WTC11 (cell line): ENCODE results near the gene RGS6. TPM values are rescaled to one million over a fixed set of nuclear protein-coding genes. Genes with fewer than 3 reads are reported as not detected.

Source experiments
- ATAC-seq: fragments of 200-7000 bp; cut with Tn5 transposase; 2 replicates; pipeline ENCODE4 v1.10.0; 2021; ENCODE audit warnings: mild to moderate bottlenecking, moderate library complexity
- CTCF ChIA-PET: fragments of 300-600 bp; sonication (Branson Sonifier 250); formaldehyde crosslinking; loops from one replicate; lab custom pipeline; 2021; ENCODE audit warnings: antibody characterized with exemption; lab: Charles Lee
- POLR2A ChIA-PET: fragments of 350-600 bp; sonication (Branson Sonifier 250); formaldehyde crosslinking; loops from one replicate; lab custom pipeline; 2021; ENCODE audit warnings: antibody characterized with exemption; lab: Charles Lee
- DNase-seq: peaks from one replicate; pipeline ENCODE4 v3.0.0; 2021; ENCODE audit warnings: low spot score
- H3K27ac Mint-ChIP-seq: 2 replicates; pipeline ENCODE4 v1.8.0; 2021; ENCODE audit warnings: mixed read lengths
- H3K27me3 Mint-ChIP-seq: 2 replicates; pipeline ENCODE4 v1.8.0; 2021; ENCODE audit warnings: low read depth, mild to moderate bottlenecking, moderate library complexity, mixed read lengths
- H3K36me3 Mint-ChIP-seq: 2 replicates; pipeline ENCODE4 v1.8.0; 2021; ENCODE audit warnings: mixed read lengths
- H3K4me1 Mint-ChIP-seq: 2 replicates; pipeline ENCODE4 v1.8.0; 2022; ENCODE audit warnings: mixed read lengths
- H3K4me3 Mint-ChIP-seq: 2 replicates; pipeline ENCODE4 v1.8.0; 2021; ENCODE audit warnings: mild to moderate bottlenecking, moderate library complexity, mixed read lengths
- H3K9me3 Mint-ChIP-seq: 2 replicates; pipeline ENCODE4 v1.8.0; 2021; ENCODE audit warnings: mixed read lengths
- CREB1 ChIP-seq: sonication (generic); formaldehyde crosslinking; IDR thresholded peaks from 2 replicates; pipeline ENCODE4 v1.8.0; 2023; ENCODE audit warnings: mild to moderate bottlenecking, missing genetic modification reagents
- E2F1 ChIP-seq: sonication (generic); formaldehyde crosslinking; IDR thresholded peaks from 2 replicates; pipeline ENCODE4 v1.8.0; 2022; ENCODE audit warnings: mild to moderate bottlenecking, missing genetic modification reagents
- ELF4 ChIP-seq: sonication (generic); formaldehyde crosslinking; IDR thresholded peaks from 2 replicates; pipeline ENCODE4 v1.8.1; 2022; ENCODE audit warnings: low read depth, mild to moderate bottlenecking, moderate library complexity, missing genetic modification reagents
- EMX1 ChIP-seq: fragments of 250-450 bp; sonication (Bioruptor Pico); IDR thresholded peaks from 2 replicates; pipeline ENCODE4 v1.8.0; 2021; ENCODE audit warnings: mild to moderate bottlenecking
- FOXJ3 ChIP-seq: sonication (generic); formaldehyde crosslinking; IDR thresholded peaks from 2 replicates; pipeline ENCODE4 v1.9.0; 2021; ENCODE audit warnings: missing genetic modification reagents, mild to moderate bottlenecking, borderline replicate concordance
- KAT7 ChIP-seq: sonication (generic); formaldehyde crosslinking; IDR thresholded peaks from 2 replicates; pipeline ENCODE4 v1.8.1; 2023; ENCODE audit warnings: missing genetic modification reagents, mild to moderate bottlenecking, borderline replicate concordance
- NFYB ChIP-seq: sonication (generic); formaldehyde crosslinking; conservative IDR thresholded peaks from 2 replicates; pipeline ENCODE4 v1.8.0; 2022; ENCODE audit warnings: low read depth, missing genetic modification reagents
- SMAD3 ChIP-seq: sonication (generic); formaldehyde crosslinking; IDR thresholded peaks from 2 replicates; pipeline ENCODE4 v1.8.0; 2022; ENCODE audit warnings: missing genetic modification reagents, mild to moderate bottlenecking, borderline replicate concordance
- STAT6 ChIP-seq: sonication (generic); formaldehyde crosslinking; conservative IDR thresholded peaks from 2 replicates; pipeline ENCODE4 v1.8.1; 2023; ENCODE audit warnings: mild to moderate bottlenecking, low read depth, missing genetic modification reagents, moderate library complexity
- TCF7 ChIP-seq: sonication (generic); formaldehyde crosslinking; IDR thresholded peaks from 2 replicates; pipeline ENCODE4 v1.8.0; 2022; ENCODE audit warnings: mild to moderate bottlenecking, low read depth, missing genetic modification reagents, moderate library complexity
- ZNF317 ChIP-seq: sonication (generic); formaldehyde crosslinking; IDR thresholded peaks from 2 replicates; pipeline ENCODE4 v1.8.1; 2023; ENCODE audit warnings: low read depth, mild to moderate bottlenecking, moderate library complexity, missing genetic modification reagents, borderline replicate concordance
- ZNF416 ChIP-seq: fragments of 250-450 bp; sonication (Bioruptor Pico); IDR thresholded peaks from 2 replicates; pipeline ENCODE4 v1.9.0; 2021; ENCODE audit warnings: mild to moderate bottlenecking, inconsistent platforms
- total RNA-seq: library from RNA; stranded (reverse); gene quantifications from 3 replicates; pipeline ENCODE4 v1.2.3, GENCODE V29; 2021
- TF ChIP-seq, protein P1 (sequence below): fragments of 250-450 bp; sonication (Bioruptor Pico); IDR thresholded peaks from 2 replicates; pipeline ENCODE4 v2.1.2; 2022; ENCODE audit warnings: mild to moderate bottlenecking, moderate library complexity
- TF ChIP-seq, protein P2 (sequence below): fragments of 250-450 bp; sonication (Bioruptor Pico); IDR thresholded peaks from 2 replicates; pipeline ENCODE4 v1.9.0; 2021; ENCODE audit warnings: mild to moderate bottlenecking
- TF ChIP-seq, protein P3 (sequence below): sonication (generic); formaldehyde crosslinking; IDR thresholded peaks from 2 replicates; pipeline ENCODE4 v1.8.1; 2023; ENCODE audit warnings: mild to moderate bottlenecking, missing genetic modification reagents
- TF ChIP-seq, protein P4 (sequence below): sonication (generic); formaldehyde crosslinking; IDR thresholded peaks from 2 replicates; pipeline ENCODE4 v1.8.0; 2022; ENCODE audit warnings: mild to moderate bottlenecking, missing genetic modification reagents
- TF ChIP-seq, protein P5 (sequence below): sonication (generic); formaldehyde crosslinking; IDR thresholded peaks from 2 replicates; pipeline ENCODE4 v1.8.1; 2022; ENCODE audit warnings: low read depth, mild to moderate bottlenecking, moderate library complexity, missing genetic modification reagents, borderline replicate concordance

Gene RGS6
- total RNA-seq, 1 experiment from 2014 or later: 1.0 TPM

DNA sequence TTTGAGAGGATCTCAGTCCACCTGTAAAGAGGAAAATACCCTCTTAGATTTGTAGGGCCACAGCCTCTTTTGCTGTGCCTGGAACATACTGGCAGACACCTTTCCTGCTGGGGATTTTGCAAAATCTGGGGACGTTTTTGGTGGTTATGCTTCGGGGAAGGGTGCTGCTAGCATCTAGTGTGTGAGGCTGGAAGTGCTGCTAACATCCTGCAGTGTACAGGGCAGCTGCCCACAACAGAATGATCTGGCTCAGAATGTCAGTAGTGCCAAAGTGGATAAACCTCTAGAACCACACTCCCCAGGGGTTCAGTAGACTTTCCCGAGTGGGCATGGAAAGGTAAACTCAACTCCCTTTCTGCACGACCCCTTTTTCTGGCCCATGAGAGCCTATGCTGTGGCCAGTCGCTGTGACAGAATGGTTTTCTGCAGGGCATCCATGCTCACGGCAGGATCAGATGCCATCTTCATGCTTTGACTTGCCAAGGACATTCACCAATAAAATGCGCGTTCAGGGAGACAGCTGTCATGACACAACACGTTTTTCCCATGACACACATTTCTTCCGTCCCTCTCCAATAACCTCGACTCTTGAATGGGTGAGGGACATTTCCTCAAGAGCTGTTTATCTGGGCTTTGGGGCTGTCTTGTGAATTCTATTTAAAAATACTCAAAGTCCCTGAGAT lies 240.9 kb downstream of the RGS6 start:
- Mint-ChIP-seq H3K27me3 (no peaks in the 10 kb centered on the region), H3K36me3 (peaks cover 1% of the 10 kb centered on the region; the same call in 1 of the 2 replicates), H3K4me1 (peaks cover 10% of the 10 kb centered on the region), H3K27ac (no peak overlapping the region), H3K9me3 (peaks cover 27% of the 10 kb centered on the region), H3K4me3 (no peak overlapping the region)
- DNase-seq (no peak), ATAC-seq (no peak)
- CTCF ChIA-PET: no interaction called here
- TF ChIP-seq ZNF416 (CRISPR knock-in tag) (no peak), TCF7 (CRISPR knock-in tag) (no peak), NFYB (no peak), FOXJ3 (CRISPR knock-in tag) (no peak), E2F1 (CRISPR knock-in tag) (no peak)
- TF ChIP-seq, protein P1, sequence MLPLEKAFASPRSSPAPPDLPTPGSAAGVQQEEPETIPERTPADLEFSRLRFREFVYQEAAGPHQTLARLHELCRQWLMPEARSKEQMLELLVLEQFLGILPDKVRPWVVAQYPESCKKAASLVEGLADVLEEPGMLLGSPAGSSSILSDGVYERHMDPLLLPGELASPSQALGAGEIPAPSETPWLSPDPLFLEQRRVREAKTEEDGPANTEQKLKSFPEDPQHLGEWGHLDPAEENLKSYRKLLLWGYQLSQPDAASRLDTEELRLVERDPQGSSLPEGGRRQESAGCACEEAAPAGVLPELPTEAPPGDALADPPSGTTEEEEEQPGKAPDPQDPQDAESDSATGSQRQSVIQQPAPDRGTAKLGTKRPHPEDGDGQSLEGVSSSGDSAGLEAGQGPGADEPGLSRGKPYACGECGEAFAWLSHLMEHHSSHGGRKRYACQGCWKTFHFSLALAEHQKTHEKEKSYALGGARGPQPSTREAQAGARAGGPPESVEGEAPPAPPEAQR: no peak
- TF ChIP-seq, protein P2, sequence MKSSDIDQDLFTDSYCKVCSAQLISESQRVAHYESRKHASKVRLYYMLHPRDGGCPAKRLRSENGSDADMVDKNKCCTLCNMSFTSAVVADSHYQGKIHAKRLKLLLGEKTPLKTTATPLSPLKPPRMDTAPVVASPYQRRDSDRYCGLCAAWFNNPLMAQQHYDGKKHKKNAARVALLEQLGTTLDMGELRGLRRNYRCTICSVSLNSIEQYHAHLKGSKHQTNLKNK (CRISPR knock-in tag): no peak
- POLR2A ChIA-PET: no interaction called here

GRCh38 chr14:72177251-72177650 lies 245.0 kb downstream of the RGS6 start:
- CTCF ChIA-PET: no interaction called here
- POLR2A ChIA-PET: no interaction called here
- H3K36me3 Mint-ChIP-seq: peaks cover 26% of the 10 kb centered on the region
- H3K4me1 Mint-ChIP-seq: peaks cover 18% of the 10 kb centered on the region
- peaks cover 37% of the 10 kb centered on the region for H3K9me3 Mint-ChIP-seq
- no peak overlapping the region for H3K4me3 Mint-ChIP-seq
- no peak for TF ChIP-seq ZNF317 (CRISPR knock-in tag)
- TF ChIP-seq EMX1 (CRISPR knock-in tag): no peak
- TF ChIP-seq, protein P3, sequence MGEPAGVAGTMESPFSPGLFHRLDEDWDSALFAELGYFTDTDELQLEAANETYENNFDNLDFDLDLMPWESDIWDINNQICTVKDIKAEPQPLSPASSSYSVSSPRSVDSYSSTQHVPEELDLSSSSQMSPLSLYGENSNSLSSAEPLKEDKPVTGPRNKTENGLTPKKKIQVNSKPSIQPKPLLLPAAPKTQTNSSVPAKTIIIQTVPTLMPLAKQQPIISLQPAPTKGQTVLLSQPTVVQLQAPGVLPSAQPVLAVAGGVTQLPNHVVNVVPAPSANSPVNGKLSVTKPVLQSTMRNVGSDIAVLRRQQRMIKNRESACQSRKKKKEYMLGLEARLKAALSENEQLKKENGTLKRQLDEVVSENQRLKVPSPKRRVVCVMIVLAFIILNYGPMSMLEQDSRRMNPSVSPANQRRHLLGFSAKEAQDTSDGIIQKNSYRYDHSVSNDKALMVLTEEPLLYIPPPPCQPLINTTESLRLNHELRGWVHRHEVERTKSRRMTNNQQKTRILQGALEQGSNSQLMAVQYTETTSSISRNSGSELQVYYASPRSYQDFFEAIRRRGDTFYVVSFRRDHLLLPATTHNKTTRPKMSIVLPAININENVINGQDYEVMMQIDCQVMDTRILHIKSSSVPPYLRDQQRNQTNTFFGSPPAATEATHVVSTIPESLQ (CRISPR knock-in tag): no peak
- no peak for TF ChIP-seq ELF4 (CRISPR knock-in tag)
- no peak for TF ChIP-seq E2F1 (CRISPR knock-in tag)
- TF ChIP-seq STAT6 (CRISPR knock-in tag): no peak
- no peak for TF ChIP-seq SMAD3
- TF ChIP-seq, protein P4, sequence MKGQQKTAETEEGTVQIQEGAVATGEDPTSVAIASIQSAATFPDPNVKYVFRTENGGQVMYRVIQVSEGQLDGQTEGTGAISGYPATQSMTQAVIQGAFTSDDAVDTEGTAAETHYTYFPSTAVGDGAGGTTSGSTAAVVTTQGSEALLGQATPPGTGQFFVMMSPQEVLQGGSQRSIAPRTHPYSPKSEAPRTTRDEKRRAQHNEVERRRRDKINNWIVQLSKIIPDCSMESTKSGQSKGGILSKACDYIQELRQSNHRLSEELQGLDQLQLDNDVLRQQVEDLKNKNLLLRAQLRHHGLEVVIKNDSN (CRISPR knock-in tag): no peak
- TF ChIP-seq CREB1 (CRISPR knock-in tag): no peak
- no peak for TF ChIP-seq KAT7
- TF ChIP-seq, protein P5, sequence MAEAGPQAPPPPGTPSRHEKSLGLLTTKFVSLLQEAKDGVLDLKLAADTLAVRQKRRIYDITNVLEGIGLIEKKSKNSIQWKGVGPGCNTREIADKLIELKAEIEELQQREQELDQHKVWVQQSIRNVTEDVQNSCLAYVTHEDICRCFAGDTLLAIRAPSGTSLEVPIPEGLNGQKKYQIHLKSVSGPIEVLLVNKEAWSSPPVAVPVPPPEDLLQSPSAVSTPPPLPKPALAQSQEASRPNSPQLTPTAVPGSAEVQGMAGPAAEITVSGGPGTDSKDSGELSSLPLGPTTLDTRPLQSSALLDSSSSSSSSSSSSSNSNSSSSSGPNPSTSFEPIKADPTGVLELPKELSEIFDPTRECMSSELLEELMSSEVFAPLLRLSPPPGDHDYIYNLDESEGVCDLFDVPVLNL (CRISPR knock-in tag): no peak
- TF ChIP-seq, all 79 proteins: peak for 0
- no peak for ATAC-seq
- Mint-ChIP-seq H3K27me3 (no peaks in the 10 kb centered on the region), H3K27ac (no peak overlapping the region)
- DNase-seq: no peak
